Fibroblast of villous mesenchyme (primary cell): ENCODE measurements around the gene KCND3. TPM values are rescaled to one million over a fixed set of nuclear protein-coding genes. Genes with fewer than 3 reads are reported as not detected.

Experiments
- DNase-seq: peaks from one replicate; pipeline ENCODE4 v3.0.0-alpha.2; 2010; ENCODE audit warnings: low read depth
- H3K4me3 ChIP-seq: 2 replicates; pipeline ENCODE4 v1.5.1; 2011; ENCODE audit warnings: low read depth, mild to moderate bottlenecking, low read length
- CTCF ChIP-seq: IDR thresholded peaks from 2 replicates; pipeline ENCODE4 v1.5.1; 2012; ENCODE audit warnings: low read depth, mild to moderate bottlenecking, low read length; ENCODE audit not compliant: insufficient read depth
- total RNA-seq: library from RNA; depleted of rRNA; stranded (reverse); fragments of >200 nt; gene quantifications from 2 replicates; pipeline ENCODE4 v1.2.3, GENCODE V29; 2012

The KCND3 gene
- total RNA-seq, 1 donor: 1.7 TPM

GRCh38 chr1:111778541-111779051 is 210.9 kb downstream of the KCND3 start:
- no peak overlapping the region for H3K4me3 ChIP-seq
- TF ChIP-seq CTCF: no peak
- no peak for DNase-seq

GRCh38 chr1:111778066-111778465 is 211.4 kb downstream of the KCND3 start:
- TF ChIP-seq CTCF: no peak
- H3K4me3 ChIP-seq: no peak overlapping the region
- no peak for DNase-seq

GRCh38 chr1:111777301-111777700 is 212.2 kb downstream of the KCND3 start:
- no peak for DNase-seq

GRCh38 chr1:111776861-111777260 is 212.6 kb downstream of the KCND3 start:
- no peak overlapping the region for H3K4me3 ChIP-seq
- DNase-seq: no peak
- TF ChIP-seq CTCF: no peak

More at GRCh38 chr1:111777301-111777700, 212.2 kb downstream of the KCND3 start:
- no peak for TF ChIP-seq CTCF
- no peak overlapping the region for H3K4me3 ChIP-seq

- no peak for DNase-seq
- no peak overlapping the region for H3K4me3 ChIP-seq
- no peak for TF ChIP-seq CTCF
Observed at GRCh38 chr1:111776391-111776790, 213.1 kb downstream of the KCND3 start.

GRCh38 chr1:111775966-111776365 is 213.5 kb downstream of the KCND3 start:
- no peak for DNase-seq
- H3K4me3 ChIP-seq: no peak overlapping the region

More at GRCh38 chr1:111775966-111776365, 213.5 kb downstream of the KCND3 start:
- TF ChIP-seq CTCF: no peak
